MV-4-11 (cell line): ENCODE results near the gene CAMKK2.
"Not testable (repeated sequence)": the region's sequence is repeated elsewhere in the genome, so short reads cannot be mapped to it uniquely, and the experiment has no call there.

Experiments used
- DNase-seq: peaks from one replicate; lab custom pipeline; 2025; lab: John Stamatoyannopoulos, UW

Gene CAMKK2

DNA sequence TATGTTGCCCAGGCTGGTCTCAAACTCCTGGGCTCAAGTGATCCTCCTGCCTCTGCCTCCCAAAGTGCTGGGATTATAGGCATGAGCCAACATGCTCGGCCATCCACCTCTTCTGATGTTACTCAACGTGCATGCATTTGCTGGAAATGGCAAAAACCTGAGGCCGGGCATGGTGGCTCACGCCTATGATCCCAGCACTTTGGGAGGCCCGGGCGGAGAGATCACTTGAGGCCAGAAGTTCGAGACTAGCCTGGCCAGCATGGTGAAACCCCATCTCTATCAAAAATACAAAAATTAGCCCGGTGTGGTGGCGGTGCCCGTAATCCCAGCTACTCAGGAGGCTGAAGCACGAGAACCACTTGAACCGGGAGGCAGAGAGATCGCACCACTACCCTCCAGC, 1.9 kb upstream of the CAMKK2 start:
- not testable (repeated sequence) for DNase-seq

DNA sequence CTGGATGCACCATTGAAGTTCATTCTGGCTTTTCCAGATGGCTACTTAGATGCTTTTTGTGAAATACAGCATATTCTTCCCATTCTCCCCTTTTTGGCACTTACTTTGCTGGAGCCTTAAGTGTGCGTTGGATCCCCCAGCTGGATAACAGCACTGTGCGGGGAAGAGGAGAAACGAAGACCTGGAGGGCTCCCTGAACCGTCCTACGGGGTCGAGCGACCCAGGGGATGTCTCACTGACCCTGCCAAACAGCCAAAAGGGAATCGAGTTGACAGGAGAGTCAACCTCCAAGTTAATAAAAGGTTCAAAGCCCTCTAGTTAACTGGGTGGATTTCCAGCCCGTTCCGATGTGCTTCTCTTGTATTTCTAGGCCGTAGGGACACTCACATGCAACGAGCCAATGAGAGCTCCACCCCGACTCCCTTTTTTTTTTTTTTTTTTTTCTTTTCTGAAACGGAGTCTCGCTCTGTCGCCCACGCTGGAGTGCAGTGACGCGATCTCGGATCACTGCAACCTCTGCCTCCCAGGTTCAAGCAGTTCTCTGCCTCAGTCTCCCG, 1.0 kb upstream of the CAMKK2 start:
- DNase-seq = no peak

DNA sequence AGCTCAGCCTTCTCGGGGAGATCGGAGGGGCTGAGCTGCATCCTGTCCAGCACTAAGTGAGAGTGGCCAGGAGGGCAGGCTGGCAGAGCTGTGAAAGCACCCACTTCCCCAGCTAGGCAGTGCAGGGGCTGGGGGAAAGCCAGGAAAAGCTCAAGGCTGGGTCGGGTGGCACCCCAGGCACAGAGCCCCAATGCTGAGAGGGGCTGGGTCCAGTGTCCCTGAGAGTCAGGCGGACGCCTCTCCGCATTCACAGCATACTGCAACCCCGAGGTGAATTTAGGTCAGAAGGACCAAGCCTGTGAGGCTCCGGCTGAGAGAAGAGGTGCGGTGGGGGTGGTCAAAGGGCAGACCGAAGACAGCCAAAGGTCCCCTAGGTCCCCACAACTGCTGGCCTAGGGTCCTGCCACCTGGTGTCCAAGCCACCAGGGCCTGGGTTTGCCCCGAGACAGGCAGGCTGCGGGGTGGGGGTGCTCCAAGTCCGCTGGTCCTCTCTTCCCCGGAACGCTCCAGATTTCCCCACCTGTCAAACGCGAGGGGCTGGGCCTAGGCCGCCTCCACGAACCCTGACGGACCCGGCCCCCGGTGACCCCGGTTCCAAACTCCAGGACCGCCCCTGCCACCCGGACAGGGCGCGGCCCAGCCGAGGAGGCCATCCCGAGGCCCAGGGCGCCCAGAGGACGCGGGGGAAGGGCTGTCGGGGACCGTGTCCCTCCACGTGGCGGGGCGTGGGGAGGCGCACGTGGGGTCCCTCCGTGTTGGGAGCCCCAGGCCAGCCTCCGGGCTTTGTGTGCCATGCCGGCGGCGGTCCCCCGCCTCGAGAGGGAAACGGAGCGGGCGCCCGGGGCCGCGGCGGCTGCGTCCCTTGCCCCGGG, 527 bp downstream of the CAMKK2 start:
- DNase-seq = no peak

DNA sequence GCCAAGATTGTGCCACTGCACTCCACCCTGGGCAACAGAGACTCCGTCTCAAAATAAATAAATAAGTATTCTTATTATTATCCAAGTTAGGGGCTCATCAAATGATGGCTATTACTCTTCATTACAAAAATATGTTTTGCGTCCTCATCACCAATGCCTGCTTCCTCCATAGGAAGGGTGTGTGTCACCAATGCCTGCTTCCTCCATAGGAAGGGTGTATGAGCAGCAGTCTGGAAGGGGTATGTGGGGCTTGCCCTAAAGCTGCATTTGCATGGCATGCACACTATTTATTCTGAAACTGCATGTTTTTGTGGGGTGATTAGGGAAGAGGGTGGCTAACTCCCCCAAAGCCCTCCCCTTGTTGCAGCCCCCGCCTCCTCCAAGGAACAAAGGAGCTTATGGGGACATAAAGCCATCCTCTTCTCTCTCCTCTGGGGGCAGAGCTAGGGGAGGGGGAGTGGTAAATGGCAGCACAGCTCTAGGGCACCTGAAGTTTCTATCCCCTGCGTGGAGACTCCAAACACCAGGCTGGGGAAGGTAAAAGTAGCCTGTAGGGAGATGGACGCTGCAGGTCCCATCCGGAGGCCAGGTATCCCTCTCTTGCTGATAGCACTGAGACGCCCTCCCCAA, 1.3 kb downstream of the CAMKK2 start:
- peak; percentile 26 for DNase-seq

DNA sequence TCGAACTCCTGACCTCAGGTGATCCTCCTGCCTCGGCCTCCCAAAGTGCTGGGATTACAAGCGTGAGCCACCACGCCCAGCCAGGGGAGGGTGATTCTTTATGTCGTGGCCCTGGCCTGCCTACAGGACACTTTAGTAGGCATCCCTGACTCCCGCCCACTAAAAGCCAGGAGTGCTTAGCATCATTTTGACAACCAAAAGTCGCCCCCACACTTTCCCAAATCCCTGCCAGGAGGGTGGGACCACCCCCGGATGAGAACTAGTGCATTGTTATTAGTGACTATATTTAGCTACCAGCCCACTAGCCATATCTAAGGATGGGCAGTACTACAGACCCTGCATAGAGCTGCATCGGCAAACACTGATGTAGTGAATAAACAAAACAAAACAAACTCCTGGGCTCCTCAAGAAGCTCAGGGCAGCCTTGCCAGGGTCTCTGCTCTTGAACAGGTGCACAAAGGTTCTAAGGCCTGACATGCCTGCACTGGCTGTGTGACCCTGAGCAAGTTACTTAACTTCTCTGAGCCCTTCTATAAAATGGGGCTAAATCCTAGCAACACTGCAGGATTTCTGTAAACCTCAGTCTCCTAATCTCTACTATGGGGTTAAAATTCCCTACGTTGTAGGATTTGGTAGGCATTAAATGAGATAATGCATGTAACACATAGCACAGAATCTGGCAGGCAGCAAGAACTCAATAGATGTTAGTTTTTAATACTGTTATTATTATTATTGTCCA, 2.2 kb downstream of the CAMKK2 start:
- DNase-seq = no peak

DNA sequence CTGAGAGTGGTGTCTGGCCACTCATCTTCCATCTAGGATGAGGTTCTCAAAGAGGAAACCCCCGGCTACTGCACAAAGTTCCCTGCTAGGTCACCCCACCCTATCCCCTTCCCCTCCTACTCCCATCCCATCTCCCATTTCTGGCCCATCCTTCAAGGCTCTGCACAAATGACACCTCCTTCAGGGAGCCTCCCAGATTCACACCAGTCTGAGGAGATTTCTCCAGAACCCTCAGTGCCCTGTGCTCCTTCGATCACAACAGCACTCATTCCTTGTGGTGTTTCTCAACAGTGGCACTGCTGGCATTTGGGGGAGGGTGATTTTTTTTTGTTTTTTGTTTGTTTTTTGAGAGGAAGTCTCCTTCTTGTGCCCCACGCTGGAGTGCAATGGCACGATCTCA, 2.9 kb downstream of the CAMKK2 start:
- DNase-seq = no peak

DNA sequence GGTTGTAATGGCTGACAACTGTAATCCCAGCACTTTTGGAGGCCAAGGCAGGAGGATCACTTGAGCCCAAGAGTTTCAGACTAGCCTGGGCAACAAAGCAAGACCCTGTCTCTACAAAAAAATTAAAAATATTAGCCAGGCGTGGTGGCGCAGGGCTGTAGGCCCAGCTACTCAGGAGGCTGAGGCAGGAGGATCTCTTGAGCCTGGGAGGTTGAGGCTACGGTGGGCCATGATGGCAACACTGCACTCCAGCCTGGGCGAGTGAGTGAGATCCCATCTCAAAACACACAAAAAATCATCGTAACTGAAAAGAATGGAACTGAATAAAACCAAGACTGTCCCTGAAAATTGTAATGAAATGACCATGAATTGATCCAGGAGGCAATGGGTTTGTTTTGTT, 6.1 kb downstream of the CAMKK2 start:
- no peak for DNase-seq

DNA sequence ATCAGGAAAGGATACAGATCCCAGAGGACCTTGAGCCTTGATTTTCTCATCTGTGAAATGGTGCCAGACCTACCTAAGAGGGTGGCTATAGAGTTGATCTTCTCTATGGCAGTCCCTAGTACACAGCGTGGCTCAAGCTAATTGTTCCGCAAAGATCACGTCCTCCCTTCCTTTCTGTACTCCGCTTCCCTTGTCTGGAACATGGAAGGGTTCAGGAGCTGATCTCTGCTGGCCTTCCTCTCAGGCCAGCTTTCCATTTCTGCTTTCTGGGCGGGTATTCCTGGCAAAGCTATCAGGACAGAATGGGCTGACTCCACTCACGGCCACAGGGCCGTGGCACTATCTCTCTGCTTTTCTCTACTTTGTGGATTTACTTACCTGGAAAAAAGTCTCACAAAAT, 6.5 kb downstream of the CAMKK2 start:
- no peak for DNase-seq

DNA sequence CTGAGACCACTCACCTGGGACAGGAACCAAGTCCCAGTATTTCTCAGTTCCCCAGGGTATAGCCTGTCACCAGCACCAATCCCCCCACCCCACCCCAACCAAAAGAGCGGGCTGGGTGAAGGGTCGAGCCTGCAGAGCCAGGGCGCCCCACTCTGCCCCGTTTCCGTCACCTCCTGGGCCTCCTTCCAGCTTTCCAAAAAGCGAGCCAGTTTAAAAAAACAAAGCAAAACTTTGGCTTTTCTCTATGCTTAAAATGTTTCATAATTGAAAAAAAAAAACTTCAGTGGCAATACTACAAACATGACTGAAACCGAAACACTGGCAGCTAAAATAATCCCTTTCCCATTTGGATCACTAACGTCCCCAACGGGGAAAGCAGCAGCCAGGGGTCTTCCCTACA, 7.5 kb downstream of the CAMKK2 start:
- DNase-seq = no peak

DNA sequence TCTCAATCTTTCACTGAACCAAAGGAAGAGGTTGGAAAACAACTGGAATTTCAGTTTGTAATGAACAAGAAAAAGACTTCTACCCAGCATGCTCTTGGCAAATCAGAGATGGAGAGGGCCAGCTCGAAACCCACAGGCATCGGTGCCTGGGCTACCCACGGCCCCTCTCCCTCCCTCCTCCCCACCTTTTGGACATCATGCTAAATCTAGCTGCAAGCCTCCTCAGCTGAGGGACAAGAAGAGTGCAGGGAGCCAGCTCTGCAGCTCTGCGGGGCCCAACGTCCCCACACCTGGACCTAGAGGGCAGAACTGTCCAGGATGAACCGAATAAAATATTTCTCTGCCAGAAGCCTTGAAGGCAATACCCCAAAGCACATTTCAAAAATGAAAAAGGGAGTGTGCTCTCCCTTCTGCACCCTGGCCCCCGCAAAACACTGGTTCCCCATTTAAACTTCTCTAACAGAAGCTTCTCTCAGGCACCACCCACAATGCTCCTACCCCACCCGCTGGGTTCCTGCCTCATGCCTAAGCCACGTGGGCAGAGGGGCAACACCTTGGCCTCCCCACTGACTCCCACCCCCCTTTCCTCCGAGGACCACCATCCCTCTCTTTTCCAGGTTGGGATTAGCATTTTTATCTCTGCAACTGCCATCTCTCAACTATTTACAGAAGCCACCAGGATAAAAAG, 8.2 kb downstream of the CAMKK2 start:
- DNase-seq = peak; percentile 38

DNA sequence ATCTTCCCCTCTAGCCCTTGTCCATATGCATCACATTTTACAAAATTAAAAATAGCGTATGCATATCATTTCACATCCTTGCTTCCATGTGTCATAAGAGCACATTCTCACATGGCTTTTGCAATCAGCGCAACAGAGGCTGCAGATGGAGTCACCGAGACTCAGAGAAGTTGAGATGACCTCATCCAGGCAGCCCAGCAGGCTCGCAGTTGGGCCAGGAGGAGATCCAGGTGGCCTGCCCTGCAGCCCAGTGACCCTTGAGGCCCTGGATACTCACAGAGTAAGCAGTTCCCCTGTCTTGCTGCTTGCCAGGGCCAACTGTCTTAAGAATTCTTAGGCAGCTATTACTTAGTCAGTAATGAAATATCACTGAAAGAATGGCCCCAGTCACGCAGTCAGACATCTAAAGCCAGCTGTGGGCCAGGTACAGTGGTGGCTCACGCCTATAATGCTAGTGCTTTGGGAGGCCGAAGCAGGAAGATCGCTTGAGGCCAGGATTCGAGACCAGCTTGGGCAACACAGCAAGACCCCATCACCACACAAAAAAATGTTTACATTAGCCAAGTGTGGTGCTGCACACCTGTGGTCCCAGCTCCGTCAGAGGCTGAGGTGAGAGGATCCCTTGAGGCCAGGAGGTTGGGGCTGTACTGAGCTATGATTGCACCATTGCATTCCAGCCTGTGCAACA, 9.1 kb downstream of the CAMKK2 start:
- DNase-seq = peak; percentile 62

DNA sequence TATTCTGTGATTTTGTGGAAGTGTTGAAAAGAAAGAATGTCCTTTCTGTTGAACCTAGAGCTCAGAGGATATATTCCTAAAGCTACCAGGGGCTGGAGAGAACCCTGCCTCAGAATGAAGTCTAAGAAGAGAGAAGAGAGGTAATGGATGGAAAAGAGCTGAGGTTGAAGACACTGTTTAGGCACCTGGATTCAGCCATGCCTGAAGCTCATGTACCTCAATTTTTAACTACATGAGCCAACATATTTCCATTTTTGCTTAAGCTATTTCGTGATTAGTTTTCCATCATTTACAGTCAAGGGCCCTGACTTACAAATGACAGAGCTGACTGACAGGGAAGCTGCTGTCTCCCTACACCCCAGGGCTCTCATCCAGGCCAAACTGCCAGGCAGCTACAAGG, 10.7 kb downstream of the CAMKK2 start:
- DNase-seq = no peak

DNA sequence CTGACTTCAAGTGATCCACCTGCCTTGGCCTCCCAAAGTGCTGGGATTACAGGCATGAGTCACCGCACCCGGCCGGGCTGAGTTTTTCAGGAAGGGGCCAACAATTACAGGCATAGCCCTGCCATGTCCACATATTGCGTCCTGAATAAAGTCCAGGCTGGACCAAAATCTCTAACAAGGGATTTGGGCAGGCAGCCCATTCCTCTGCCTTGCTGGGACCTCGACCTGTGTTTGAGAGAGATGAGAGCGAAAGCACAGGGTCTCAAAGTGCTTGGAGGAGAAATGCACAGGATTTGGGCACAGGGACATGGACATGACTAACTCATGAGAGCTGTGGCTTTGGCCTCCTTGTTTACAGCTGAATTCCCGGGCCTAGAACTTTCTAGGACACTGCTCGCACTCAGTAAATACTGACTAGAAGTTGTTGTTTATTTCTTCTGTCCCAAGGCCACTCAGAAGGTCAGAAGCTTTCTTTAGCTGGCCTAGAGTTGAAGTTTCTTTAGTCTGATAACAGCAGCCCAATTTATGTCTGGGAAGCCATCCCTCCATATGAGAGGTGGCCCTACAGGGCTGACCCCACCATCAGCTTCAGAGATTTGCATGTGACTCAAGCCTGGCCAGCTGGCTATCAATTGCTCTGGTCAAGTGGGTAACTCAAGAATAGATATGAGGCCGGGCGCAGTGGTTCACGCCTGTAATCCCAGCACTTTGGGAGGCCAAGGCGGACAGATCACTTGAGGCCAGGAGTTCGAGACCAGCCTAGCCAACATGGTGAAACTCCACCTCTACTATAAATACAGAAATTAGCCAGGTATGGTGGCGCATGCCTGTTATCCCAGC, 11.7 kb downstream of the CAMKK2 start:
- no peak for DNase-seq

DNA sequence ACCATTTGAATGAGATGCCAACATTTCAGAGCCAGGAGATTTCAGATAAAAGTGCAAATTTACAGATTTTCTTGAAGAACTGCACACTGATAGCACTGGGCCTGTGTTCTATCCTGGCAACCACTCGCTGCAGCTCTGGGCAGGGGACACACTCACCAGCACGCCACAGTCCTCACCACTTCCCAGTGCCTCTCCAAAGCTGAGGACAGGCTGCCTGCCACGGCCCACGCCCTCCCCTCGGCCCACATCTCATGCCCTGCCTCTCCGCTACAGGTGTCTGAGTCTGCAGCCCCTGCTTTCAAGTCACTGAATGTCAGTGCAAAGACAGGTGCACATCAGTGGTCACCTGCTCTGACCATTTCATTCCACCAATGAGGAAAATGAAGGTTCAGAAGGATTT, 12.7 kb downstream of the CAMKK2 start:
- DNase-seq = no peak

DNA sequence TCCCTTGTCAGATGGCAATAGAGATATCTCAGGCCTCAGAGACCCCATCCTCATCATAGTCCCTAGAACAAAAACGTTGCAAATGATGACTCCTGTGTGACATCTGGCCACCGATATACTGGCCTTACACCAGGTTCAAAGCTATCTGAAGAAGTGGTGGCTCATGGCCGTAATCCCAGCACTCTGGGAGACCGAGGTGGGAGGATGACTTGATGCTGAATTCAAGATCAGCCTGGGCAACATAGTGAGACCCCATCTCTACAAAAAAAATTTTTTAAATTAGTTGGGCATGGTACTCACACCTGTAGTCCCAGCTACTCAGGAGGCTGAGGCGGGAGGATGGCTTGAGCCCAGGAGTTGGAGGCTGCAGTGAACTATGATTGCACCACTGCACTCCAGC, 13.1 kb downstream of the CAMKK2 start:
- DNase-seq = no peak

DNA sequence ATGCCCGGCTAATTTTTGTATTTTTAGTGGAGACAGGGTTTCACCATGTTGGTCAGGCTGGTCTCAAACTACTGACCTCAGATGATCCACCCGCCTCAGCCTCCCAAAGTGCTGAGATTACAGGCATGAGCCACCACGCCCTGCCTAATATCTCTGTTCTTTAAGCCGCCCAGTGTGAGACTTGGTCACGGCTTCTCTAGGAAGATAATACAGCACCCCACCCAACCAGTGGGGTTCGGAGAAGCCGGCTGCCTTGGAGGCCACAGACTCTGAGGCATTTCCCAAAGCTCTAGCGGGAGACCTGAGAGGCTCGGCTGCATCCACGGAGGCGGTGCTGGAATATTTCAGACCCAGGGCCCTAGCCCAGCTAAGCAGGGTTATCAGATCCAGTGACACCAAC, 13.6 kb downstream of the CAMKK2 start:
- DNase-seq = not testable (repeated sequence)

DNA sequence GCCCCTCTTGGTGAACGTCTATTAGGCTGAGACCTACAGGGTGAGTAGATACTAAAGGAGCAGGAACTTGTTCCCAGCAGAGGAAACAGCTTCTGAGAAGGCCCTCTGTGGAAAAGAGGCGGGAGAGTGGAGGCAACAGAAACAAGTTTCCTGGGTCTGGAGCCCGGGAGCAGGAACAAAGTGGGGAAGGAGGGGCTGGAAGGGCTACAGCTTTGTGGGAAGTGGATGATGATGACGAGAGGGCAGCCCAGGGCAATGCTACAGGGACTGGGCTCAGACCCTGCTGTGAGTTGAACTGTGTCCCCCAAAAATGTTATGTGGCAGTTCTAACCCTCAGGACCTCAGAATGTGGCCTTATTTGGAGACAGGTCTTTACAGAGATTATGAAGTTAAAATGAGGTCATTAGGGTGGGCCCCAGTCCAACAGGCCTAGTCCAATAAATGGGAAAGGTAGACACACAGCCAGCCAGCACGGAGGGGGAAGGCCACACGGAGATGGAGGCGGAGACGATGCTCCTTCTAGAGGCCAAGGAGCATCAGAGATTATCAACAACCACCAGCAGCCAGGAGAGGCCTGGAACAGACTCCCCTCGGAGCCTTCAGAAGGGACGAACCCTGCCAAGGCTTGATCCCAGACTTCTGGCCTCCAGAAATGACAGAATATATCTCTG, 14.3 kb downstream of the CAMKK2 start:
- DNase-seq = no peak

DNA sequence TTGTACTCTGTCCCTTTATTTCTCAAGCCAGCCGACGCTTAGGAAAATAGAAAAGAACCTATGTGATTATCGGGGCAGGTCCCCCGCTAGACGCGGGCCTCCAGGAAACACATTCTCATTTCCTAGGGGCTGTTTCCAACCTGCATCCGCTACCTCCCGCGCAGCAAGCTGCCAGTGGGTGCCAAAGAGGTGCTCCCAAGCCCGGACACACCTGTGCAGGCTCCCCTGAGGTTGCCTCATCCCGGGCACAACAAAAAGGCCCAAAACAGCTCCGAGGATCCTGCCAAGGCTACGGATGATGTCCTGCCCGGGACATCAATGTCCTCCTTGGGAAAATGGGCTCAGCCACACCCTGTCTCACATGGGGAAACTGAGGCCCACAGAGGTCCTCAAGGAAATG, 15.4 kb downstream of the CAMKK2 start:
- not testable (repeated sequence) for DNase-seq

DNA sequence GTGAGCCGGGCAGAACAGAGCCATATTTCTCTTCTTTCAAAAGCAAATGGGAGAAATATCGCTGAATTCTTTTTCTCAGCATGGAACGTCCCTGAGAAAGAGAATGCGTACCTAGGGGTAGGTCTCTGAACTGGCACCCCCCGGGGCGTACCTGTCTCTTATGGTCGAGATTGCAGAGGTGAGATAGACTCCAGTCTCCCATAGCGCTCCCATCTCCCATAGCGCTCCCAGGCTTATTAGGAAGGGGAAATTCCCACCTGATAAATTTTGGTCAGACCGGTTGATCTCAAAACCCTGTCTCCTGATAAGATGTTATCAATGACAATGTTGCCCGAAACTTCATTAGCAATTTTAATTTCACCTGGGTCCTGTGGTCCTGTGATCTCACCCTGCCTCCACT, 16.0 kb downstream of the CAMKK2 start:
- not testable (repeated sequence) for DNase-seq

DNA sequence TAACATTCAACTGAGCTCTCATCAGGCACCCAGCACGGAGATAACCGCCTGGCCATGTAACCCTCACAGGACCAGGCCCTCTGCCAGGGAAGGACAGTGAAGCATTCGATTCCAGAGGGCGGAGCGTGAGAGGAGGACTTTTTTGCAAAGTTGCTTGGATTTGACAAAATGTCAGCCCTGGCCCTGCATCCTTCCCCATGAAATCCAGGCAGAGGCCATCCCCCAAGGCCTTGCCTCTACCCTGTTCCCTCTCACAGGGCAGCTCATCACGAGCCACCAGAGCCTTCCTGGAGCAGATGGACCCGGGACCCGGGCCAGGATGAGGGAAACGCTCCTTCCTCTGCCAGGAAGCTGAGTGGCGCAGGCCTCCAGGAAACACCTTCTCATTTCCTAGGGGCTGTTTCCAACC, 17.0 kb downstream of the CAMKK2 start:
- DNase-seq = no peak
